HepG2 (cell line): ENCODE results near the gene ART4. TPM values are rescaled to one million over a fixed set of nuclear protein-coding genes. Genes with fewer than 3 reads are reported as not detected.

ENCODE experiments used
- ATAC-seq: fragments of 200-7000 bp; cut with Tn5 transposase; 3 replicates; pipeline ENCODE4 v1.9.1; 2020; ENCODE audit warnings: mild to moderate bottlenecking, moderate library complexity
- BruUV-seq: library from RNA; stranded (reverse); fragments of 400-500 nt; replicated peaks from 2 replicates; lab custom pipeline; 2021; lab: Mats Ljungman, UMichigan
- CTCF ChIA-PET: fragments of 300-600 bp; formaldehyde crosslinking; extraction: SDS; loops from one replicate; lab custom pipeline; 2021; ENCODE audit warnings: low total read pairs, inconsistent platforms, low intra/inter-chr PET ratio; lab: Yijun Ruan, JAX
- POLR2A ChIA-PET: fragments of 350-600 bp; sonication (Branson Sonifier 250); formaldehyde crosslinking; loops from one replicate; lab custom pipeline; 2020; ENCODE audit warnings: antibody characterized with exemption, inconsistent platforms; lab: Yijun Ruan, JAX
- DNase-seq: peaks from one replicate; pipeline ENCODE4 v3.0.0-alpha.2; 2015; ENCODE audit warnings: low spot score
- FAIRE-seq: peaks from 3 replicates; lab custom pipeline; 2011; peaks lifted over from hg19 to GRCh38; lab: Jason Lieb, UNC
- H2AFZ ChIP-seq: one replicate; pipeline ENCODE4 v1.6.1; 2011; ENCODE audit warnings: low read length, inconsistent platforms
- H3K27ac ChIP-seq: fragments of 300-600 bp; 3 replicates; pipeline ENCODE4 v1.8.0; 2011; ENCODE audit warnings: mixed run types, mild to moderate bottlenecking, mixed read lengths, low read length, inconsistent platforms; ENCODE audit not compliant: insufficient read depth; ENCODE audit errors: extremely low read length
- H3K27me3 ChIP-seq, 2 experiments: fragments of 200-600 bp in 1 of 2; 2 replicates in 1 of 2; 3 replicates in 1 of 2; pipeline versions ENCODE4 v1.6.0 to v1.8.0; 2011; ENCODE audit warnings: low read length in 2 of 2, mild to moderate bottlenecking in 2 of 2, moderate library complexity in 2 of 2, inconsistent platforms in 1 of 2; ENCODE audit not compliant: insufficient read depth in 2 of 2, control insufficient read depth in 1 of 2
- H3K36me3 ChIP-seq, 2 experiments: fragments of 200-600 bp in 1 of 2; replicated peaks in 1 of 2; 2 replicates in 1 of 2; 3 replicates in 1 of 2; pipeline versions ENCODE4 v1.5.1 to v1.8.0; 2011; ENCODE audit warnings: low read length in 2 of 2, inconsistent platforms in 1 of 2; ENCODE audit not compliant: insufficient read depth in 2 of 2, control insufficient read depth in 1 of 2
- H3K4me1 ChIP-seq: 2 replicates; pipeline ENCODE4 v1.5.1; 2012; ENCODE audit warnings: low read length, inconsistent platforms; ENCODE audit not compliant: insufficient read depth
- H3K4me2 ChIP-seq: 2 replicates; pipeline ENCODE4 v1.6.0; 2011; ENCODE audit warnings: low read depth, low read length, inconsistent platforms
- H3K4me3 ChIP-seq, 3 experiments: fragments of 200-600 bp in 1 of 3; sonication (generic), shearing (Covaris generic) in 1 of 3; replicated peaks in 1 of 3; 2 replicates each; pipeline ENCODE4 v1.5.1; 2011 to 2016; ENCODE audit warnings: low read length in 3 of 3, inconsistent platforms in 2 of 3, low read depth in 2 of 3, mild to moderate bottlenecking in 2 of 3, control low read depth in 1 of 3, mixed read lengths in 1 of 3; ENCODE audit not compliant: insufficient read depth in 1 of 3
- H3K79me2 ChIP-seq: one replicate; pipeline ENCODE4 v1.6.1; 2011; ENCODE audit warnings: low read length, inconsistent platforms; ENCODE audit not compliant: insufficient read depth
- H3K9ac ChIP-seq: 2 replicates; pipeline ENCODE4 v1.6.0; 2011; ENCODE audit warnings: mild to moderate bottlenecking, low read depth, low read length, inconsistent platforms; ENCODE audit not compliant: insufficient read depth
- H3K9me3 ChIP-seq: 2 replicates; pipeline ENCODE4 v1.5.1; 2012; ENCODE audit warnings: mild to moderate bottlenecking, low read length
- H4K20me1 ChIP-seq: 2 replicates; pipeline ENCODE4 v1.6.0; 2011; ENCODE audit warnings: inconsistent platforms, mild to moderate bottlenecking, low read length, moderate library complexity; ENCODE audit not compliant: insufficient read depth
- ATAD3A ChIP-seq: sonication (generic); formaldehyde crosslinking; IDR thresholded peaks from 2 replicates; pipeline ENCODE4 v1.4.0; 2020; ENCODE audit warnings: missing genetic modification reagents
- FIP1L1 ChIP-seq: fragments of 200-400 bp; formaldehyde crosslinking; IDR thresholded peaks from 2 replicates; pipeline ENCODE4 v1.6.1; 2018; ENCODE audit warnings: low read depth, mild to moderate bottlenecking, low read length, moderate library complexity, borderline replicate concordance; ENCODE audit not compliant: insufficient read depth
- ZKSCAN1 ChIP-seq: fragments of 150-350 bp; IDR thresholded peaks from 2 replicates; pipeline ENCODE4 v1.6.1; 2014; ENCODE audit warnings: low read length
- WGBS: methylation state at CpG from one replicate; pipeline ENCODE4 v1.1.6; 2017; ENCODE audit warnings: low lambda C conversion rate; 5-methylcytosine and 5-hydroxymethylcytosine counted together
- in situ Hi-C: cut with HindIII; loops from 2 replicates; pipeline ENCODE4 v1.10.0; 2017; ENCODE audit warnings: low pct_unique_long_range_greater_than_20kb; ENCODE audit not compliant: extremely low pct_ligation_motif_present
- intact Hi-C: fragments of 100-400 bp; cut with micrococcal nuclease; formaldehyde crosslinking; loops from one replicate; pipeline ENCODE4 v1.10.0; 2022; ENCODE audit not compliant: unreplicated experiment
- polyA plus RNA-seq, 8 experiments: library from polyadenylated mRNA; depleted of rRNA in 3 of 8; stranded (reverse) in 7 of 8; unstranded in 1 of 8; fragments of >200 nt; fragmentation: Illumina TruSeq in 4 of 8; extraction: Trizol in 4 of 8; gene quantifications; 2 replicates each; pipeline versions ENCODE4 v1.2.1 to v1.2.3, GENCODE V29; 2011 to 2016; ENCODE audit warnings: low read depth in 4 of 8, missing spikeins in 1 of 8, mixed read lengths in 1 of 8; ENCODE audit not compliant: insufficient read depth in 1 of 8
- total RNA-seq, 5 experiments: library from RNA; depleted of rRNA; stranded (reverse); fragments of >200 nt; fragmentation: Illumina TruSeq; extraction: Trizol; gene quantifications; 2 replicates each; pipeline ENCODE4 v1.2.3, GENCODE V29; 2016; ENCODE audit warnings: low read depth in 1 of 5
- TF ChIP-seq, protein P1 (sequence below): sonication (generic); formaldehyde crosslinking; conservative IDR thresholded peaks from 2 replicates; pipeline ENCODE4 v1.4.0; 2020; ENCODE audit warnings: mild to moderate bottlenecking, missing genetic modification reagents, moderate library complexity
- TF ChIP-seq, protein P2 (sequence below): IDR thresholded peaks from 2 replicates; pipeline ENCODE4 v1.6.1; 2012; ENCODE audit warnings: inconsistent platforms
- TF ChIP-seq, protein P3 (sequence below): sonication (generic); formaldehyde crosslinking; IDR thresholded peaks from one replicate; pipeline ENCODE4 v1.5.1; 2020; ENCODE audit warnings: mild to moderate bottlenecking, missing genetic modification reagents; ENCODE audit errors: not compliant biosample characterization
- TF ChIP-seq, protein P4 (sequence below): sonication (generic); formaldehyde crosslinking; IDR thresholded peaks from 2 replicates; pipeline ENCODE4 v1.5.0; 2020; ENCODE audit warnings: missing genetic modification reagents

ART4 gene
- total and polyA plus RNA-seq, 2 of the 13 experiments (the other 11 are each of a cell fraction or from before 2014, with no cell fraction given) = 17.6 to 20.3 TPM

DNA sequence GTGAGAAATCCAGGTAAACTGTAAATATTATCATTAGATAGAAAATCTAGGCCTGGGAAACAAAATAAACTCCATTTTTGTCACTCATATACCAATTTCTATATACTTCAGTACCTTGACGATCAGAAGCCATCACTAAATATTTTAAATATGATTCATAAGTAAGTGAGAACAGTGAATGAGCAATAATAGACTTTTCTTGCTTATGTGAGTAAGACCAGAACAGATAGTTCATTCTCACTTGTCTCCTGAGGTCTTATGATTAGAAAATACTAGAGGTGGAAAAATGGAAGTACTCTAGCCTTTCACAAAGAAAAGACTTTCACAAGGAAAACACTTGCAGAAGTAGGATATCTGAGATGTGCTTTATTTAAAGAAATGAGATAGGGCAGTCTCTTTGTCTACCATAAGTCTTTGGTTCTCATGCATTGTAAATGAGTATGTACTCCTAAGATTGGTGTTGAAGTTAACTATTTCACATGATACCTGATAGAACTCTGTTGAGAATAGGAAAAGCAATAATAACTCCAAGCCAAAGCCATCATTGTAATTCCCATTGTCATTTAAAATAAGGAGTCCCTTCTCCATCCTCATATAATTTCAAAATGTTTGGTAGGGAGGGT, 19.2 kb downstream of the ART4 start:
- 83% methylated on average over 1 of the region's 1 CpG for WGBS
- FAIRE-seq (no peak), ATAC-seq (no peak), DNase-seq (no peak)
- Histone ChIP-seq H3K36me3 (no peaks in the 10 kb centered on the region), H3K4me3 (no peak overlapping the region), H2AFZ (no peak overlapping the region), H3K4me1 (no peaks in the 10 kb centered on the region), H3K9ac (no peak overlapping the region), H3K9me3 (no peaks in the 10 kb centered on the region), H4K20me1 (no peaks in the 10 kb centered on the region), H3K27ac (no peak overlapping the region), H3K79me2 (no peaks in the 10 kb centered on the region), H3K4me2 (no peak overlapping the region), H3K27me3 (no peaks in the 10 kb centered on the region)
- POLR2A ChIA-PET = no interaction called here
- in situ Hi-C loops = no loop called here
- no TSS peak for BruUV-seq
- intact Hi-C loops = no loop called here
- CTCF ChIA-PET = no interaction called here
- TF ChIP-seq, protein P1, sequence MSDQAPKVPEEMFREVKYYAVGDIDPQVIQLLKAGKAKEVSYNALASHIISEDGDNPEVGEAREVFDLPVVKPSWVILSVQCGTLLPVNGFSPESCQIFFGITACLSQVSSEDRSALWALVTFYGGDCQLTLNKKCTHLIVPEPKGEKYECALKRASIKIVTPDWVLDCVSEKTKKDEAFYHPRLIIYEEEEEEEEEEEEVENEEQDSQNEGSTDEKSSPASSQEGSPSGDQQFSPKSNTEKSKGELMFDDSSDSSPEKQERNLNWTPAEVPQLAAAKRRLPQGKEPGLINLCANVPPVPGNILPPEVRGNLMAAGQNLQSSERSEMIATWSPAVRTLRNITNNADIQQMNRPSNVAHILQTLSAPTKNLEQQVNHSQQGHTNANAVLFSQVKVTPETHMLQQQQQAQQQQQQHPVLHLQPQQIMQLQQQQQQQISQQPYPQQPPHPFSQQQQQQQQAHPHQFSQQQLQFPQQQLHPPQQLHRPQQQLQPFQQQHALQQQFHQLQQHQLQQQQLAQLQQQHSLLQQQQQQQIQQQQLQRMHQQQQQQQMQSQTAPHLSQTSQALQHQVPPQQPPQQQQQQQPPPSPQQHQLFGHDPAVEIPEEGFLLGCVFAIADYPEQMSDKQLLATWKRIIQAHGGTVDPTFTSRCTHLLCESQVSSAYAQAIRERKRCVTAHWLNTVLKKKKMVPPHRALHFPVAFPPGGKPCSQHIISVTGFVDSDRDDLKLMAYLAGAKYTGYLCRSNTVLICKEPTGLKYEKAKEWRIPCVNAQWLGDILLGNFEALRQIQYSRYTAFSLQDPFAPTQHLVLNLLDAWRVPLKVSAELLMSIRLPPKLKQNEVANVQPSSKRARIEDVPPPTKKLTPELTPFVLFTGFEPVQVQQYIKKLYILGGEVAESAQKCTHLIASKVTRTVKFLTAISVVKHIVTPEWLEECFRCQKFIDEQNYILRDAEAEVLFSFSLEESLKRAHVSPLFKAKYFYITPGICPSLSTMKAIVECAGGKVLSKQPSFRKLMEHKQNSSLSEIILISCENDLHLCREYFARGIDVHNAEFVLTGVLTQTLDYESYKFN (CRISPR knock-in tag) = no peak
- no peak for TF ChIP-seq FIP1L1
- TF ChIP-seq ZKSCAN1 = no peak
- TF ChIP-seq ATAD3A (CRISPR knock-in tag) = no peak
- TF ChIP-seq, protein P2, sequence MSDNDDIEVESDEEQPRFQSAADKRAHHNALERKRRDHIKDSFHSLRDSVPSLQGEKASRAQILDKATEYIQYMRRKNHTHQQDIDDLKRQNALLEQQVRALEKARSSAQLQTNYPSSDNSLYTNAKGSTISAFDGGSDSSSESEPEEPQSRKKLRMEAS = no peak
- TF ChIP-seq, protein P3, sequence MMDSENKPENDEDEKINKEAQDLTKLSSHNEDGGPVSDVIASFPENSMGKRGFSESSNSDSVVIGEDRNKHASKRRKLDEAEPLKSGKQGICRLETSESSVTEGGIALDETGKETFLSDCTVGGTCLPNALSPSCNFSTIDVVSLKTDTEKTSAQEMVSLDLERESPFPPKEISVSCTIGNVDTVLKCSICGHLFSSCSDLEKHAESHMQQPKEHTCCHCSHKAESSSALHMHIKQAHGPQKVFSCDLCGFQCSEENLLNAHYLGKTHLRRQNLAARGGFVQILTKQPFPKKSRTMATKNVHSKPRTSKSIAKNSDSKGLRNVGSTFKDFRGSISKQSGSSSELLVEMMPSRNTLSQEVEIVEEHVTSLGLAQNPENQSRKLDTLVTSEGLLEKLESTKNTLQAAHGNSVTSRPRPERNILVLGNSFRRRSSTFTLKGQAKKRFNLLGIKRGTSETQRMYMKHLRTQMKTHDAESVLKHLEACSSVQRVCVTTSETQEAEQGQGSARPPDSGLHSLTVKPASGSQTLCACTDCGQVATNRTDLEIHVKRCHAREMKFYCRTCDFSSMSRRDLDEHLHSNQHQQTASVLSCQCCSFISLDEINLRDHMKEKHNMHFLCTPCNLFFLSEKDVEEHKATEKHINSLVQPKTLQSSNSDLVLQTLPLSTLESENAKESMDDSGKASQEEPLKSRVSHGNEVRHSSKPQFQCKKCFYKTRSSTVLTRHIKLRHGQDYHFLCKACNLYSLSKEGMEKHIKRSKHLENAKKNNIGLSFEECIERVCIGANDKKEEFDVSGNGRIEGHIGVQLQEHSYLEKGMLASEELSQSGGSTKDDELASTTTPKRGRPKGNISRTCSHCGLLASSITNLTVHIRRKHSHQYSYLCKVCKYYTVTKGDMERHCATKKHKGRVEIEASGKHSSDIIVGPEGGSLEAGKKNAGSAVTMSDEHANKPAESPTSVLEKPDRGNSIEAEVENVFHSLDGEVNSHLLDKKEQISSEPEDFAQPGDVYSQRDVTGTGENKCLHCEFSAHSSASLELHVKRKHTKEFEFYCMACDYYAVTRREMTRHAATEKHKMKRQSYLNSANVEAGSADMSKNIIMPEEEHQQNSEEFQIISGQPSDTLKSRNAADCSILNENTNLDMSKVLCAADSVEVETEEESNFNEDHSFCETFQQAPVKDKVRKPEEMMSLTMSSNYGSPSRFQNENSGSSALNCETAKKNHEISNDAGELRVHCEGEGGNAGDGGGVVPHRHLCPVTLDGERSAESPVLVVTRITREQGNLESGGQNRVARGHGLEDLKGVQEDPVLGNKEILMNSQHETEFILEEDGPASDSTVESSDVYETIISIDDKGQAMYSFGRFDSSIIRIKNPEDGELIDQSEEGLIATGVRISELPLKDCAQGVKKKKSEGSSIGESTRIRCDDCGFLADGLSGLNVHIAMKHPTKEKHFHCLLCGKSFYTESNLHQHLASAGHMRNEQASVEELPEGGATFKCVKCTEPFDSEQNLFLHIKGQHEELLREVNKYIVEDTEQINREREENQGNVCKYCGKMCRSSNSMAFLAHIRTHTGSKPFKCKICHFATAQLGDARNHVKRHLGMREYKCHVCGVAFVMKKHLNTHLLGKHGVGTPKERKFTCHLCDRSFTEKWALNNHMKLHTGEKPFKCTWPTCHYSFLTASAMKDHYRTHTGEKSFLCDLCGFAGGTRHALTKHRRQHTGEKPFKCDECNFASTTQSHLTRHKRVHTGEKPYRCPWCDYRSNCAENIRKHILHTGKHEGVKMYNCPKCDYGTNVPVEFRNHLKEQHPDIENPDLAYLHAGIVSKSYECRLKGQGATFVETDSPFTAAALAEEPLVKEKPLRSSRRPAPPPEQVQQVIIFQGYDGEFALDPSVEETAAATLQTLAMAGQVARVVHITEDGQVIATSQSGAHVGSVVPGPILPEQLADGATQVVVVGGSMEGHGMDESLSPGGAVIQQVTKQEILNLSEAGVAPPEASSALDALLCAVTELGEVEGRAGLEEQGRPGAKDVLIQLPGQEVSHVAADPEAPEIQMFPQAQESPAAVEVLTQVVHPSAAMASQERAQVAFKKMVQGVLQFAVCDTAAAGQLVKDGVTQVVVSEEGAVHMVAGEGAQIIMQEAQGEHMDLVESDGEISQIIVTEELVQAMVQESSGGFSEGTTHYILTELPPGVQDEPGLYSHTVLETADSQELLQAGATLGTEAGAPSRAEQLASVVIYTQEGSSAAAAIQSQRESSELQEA (CRISPR knock-in tag) = no peak
- TF ChIP-seq, protein P4, sequence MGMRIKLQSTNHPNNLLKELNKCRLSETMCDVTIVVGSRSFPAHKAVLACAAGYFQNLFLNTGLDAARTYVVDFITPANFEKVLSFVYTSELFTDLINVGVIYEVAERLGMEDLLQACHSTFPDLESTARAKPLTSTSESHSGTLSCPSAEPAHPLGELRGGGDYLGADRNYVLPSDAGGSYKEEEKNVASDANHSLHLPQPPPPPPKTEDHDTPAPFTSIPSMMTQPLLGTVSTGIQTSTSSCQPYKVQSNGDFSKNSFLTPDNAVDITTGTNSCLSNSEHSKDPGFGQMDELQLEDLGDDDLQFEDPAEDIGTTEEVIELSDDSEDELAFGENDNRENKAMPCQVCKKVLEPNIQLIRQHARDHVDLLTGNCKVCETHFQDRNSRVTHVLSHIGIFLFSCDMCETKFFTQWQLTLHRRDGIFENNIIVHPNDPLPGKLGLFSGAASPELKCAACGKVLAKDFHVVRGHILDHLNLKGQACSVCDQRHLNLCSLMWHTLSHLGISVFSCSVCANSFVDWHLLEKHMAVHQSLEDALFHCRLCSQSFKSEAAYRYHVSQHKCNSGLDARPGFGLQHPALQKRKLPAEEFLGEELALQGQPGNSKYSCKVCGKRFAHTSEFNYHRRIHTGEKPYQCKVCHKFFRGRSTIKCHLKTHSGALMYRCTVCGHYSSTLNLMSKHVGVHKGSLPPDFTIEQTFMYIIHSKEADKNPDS = no peak
